ENCODE measurements around the gene HORMAD2. TPM values are rescaled to one million over a fixed set of nuclear protein-coding genes. Genes with fewer than 3 reads are reported as not detected.

HORMAD2 gene
- total RNA-seq, 1 donor from 2014 or later, result not detected

- no peak for DNase-seq (ENCODE audit: low spot score in 2 of 2)
- no peak overlapping the region for H3K4me3 ChIP-seq
- TF ChIP-seq, protein P1, sequence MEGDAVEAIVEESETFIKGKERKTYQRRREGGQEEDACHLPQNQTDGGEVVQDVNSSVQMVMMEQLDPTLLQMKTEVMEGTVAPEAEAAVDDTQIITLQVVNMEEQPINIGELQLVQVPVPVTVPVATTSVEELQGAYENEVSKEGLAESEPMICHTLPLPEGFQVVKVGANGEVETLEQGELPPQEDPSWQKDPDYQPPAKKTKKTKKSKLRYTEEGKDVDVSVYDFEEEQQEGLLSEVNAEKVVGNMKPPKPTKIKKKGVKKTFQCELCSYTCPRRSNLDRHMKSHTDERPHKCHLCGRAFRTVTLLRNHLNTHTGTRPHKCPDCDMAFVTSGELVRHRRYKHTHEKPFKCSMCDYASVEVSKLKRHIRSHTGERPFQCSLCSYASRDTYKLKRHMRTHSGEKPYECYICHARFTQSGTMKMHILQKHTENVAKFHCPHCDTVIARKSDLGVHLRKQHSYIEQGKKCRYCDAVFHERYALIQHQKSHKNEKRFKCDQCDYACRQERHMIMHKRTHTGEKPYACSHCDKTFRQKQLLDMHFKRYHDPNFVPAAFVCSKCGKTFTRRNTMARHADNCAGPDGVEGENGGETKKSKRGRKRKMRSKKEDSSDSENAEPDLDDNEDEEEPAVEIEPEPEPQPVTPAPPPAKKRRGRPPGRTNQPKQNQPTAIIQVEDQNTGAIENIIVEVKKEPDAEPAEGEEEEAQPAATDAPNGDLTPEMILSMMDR (IDR thresholded peaks at IDR 0.05), result no peak
- H3K36me3 ChIP-seq, result no peaks in the 10 kb centered on the region
- H3K4me1 ChIP-seq, result peaks cover 3 to 8% of the 10 kb centered on the region in 2 donors
- no peak overlapping the region for H3K27ac ChIP-seq
- no peaks in the 10 kb centered on the region for H3K27me3 ChIP-seq
- intact Hi-C loops (cut with DNase I), result no loop called here
- H3K9me3 ChIP-seq, result no peaks in the 10 kb centered on the region
Measured at GRCh38 chr22:30219668-30220278, 139.5 kb downstream of the HORMAD2 start.

DNA sequence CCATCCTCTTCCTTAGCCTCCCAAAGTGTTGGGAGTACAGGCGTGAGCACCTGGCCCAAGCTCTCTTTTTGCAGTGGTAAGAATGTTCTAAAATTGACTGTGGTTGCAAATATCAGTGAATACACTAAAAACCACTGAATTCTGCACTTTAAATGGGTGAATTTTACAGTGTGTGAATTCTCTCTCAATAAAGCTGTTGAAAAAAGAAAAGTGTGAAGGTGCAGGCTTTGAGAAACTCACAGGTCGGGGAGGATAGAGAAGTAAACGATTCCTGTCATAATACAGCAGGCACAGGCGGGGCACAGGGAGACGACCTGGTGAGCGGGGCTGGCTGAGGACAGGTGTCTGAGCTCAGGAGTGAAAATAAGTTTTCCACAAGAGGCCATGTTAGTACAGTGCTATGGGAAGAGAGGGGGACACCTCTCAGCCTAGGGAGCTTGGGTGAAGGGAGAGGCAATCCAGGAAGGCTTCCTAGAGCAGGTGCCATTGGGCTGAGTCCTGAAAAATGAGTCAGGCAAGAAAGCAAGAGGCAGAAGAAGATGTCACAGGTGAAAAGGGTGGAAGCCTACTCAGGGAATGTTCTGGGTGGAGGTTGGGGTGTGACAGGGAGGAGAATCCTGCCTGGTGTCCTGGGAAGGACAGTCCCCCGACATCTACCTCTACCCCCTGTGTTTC lies 140.2 kb downstream of the HORMAD2 start:
- Histone ChIP-seq H3K27ac (no peak overlapping the region), H3K4me3 (no peak overlapping the region), H3K9me3 (no peaks in the 10 kb centered on the region), H3K4me1 (peaks cover 3 to 8% of the 10 kb centered on the region in 2 donors), H3K27me3 (no peaks in the 10 kb centered on the region), H3K36me3 (no peaks in the 10 kb centered on the region)
- TF ChIP-seq, protein P1 (IDR thresholded peaks at IDR 0.05), result no peak
- intact Hi-C loops (cut with DNase I), result no loop called here
- no peak for DNase-seq (ENCODE audit: low spot score in 2 of 2)

DNA sequence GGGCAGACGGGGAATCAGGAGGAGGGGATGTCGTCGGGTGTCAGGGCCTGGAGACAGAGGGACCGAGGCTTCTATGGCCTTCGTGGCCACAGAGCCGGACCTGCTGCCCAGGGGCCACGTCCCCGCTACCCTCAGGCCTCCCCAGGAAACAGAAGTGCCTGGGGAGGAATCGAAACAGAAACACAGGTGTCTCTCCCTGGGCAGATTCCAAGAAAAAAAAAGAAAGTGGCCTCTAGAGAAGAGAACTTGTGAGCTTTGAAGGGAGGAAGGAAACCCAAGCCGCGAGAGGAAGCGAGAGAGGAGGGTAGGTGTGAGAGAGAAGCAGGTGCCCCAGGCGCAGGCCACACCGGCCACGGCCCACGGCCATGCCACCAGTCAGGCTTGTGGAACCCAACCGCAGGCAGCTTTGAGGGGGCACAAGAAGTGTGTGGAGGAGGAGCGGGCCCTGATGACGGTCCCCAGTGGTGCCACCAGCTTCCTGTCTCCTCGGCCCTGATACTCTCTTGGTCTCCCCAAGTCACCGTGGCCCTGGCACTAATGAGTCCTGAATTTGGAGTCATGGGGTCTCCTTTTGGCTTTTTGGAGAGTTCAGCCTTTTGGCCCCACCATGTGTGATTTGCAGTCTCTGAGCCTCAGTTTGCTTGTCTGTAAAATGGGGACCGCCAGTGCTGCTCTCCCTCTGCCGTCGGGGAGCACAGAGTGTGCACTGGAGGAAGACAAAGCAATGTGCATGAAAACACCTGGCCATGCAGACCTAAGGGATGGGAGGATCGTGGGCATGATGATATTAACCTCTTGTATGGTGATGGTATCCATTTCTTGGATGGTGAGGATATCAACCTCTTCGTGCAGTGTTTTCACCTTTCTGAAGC lies 141.1 kb downstream of the HORMAD2 start:
- no peak for DNase-seq (ENCODE audit: low spot score in 2 of 2)
- Histone ChIP-seq H3K4me1 (peaks cover 3 to 8% of the 10 kb centered on the region in 2 donors), H3K9me3 (no peaks in the 10 kb centered on the region), H3K27ac (no peak overlapping the region), H3K27me3 (no peaks in the 10 kb centered on the region), H3K4me3 (no peak overlapping the region), H3K36me3 (no peaks in the 10 kb centered on the region)
- intact Hi-C loops (cut with DNase I), result no loop called here
- TF ChIP-seq, protein P1 (IDR thresholded peaks at IDR 0.05), result no peak

DNA sequence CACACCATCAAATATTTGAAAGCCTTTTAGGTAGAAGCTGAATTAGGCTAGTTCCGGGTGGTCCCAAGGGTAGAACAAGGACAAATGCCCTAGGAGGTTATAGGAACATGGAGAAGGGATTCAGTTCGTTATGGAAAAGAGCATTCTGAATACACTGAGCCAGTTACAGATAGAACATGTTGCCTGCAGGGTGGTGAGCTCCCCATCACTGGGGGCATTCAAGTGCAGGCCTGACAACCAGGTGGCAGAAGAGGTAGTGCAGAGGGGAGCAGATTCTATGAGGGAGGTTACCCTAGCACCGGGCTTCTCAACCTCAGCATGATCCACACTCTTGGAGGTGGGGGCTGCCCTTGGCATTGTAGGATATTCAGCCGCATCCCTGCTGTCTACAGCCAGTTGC lies 142.1 kb downstream of the HORMAD2 start:
- TF ChIP-seq, protein P1 (IDR thresholded peaks at IDR 0.05), result no peak
- no peaks in the 10 kb centered on the region for H3K27me3 ChIP-seq
- DNase-seq (ENCODE audit: low spot score in 2 of 2), result no peak
- H3K36me3 ChIP-seq, result no peaks in the 10 kb centered on the region
- no peaks in the 10 kb centered on the region for H3K9me3 ChIP-seq
- H3K4me1 ChIP-seq, result peaks cover 2 to 7% of the 10 kb centered on the region in 2 donors
- intact Hi-C loops (cut with DNase I), result no loop called here
- H3K27ac ChIP-seq, result no peak overlapping the region
- H3K4me3 ChIP-seq, result no peak overlapping the region

DNA sequence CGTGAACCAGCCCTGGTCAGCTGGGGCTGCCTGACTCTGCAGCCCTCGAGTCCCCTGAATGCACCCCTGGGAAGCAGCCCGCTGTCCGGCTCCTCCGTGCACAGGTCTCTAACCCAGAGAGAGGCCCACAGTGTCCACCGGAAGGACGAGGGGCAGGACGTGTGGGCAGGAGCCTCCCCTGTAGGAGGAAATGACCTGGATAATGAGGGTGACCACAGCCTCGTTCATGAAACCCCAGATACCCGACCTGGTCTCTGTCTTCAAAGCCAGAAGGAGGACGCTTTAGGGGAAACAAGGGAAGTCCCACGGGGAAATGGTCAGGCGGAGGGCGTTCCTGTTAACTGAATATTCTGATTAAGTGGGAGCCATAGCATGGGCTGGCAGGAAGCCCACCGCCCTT lies 143.0 kb downstream of the HORMAD2 start:
- DNase-seq (ENCODE audit: low spot score in 2 of 2), result no peak
- TF ChIP-seq, protein P1 (IDR thresholded peaks at IDR 0.05), result no peak
- H3K27ac ChIP-seq, result no peak overlapping the region
- no peak overlapping the region for H3K4me3 ChIP-seq
- no peaks in the 10 kb centered on the region for H3K36me3 ChIP-seq
- H3K27me3 ChIP-seq, result no peaks in the 10 kb centered on the region
- intact Hi-C loops (cut with DNase I), result no loop called here
- peaks cover 0 to 1% of the 10 kb centered on the region in 2 donors for H3K4me1 ChIP-seq
- H3K9me3 ChIP-seq, result no peaks in the 10 kb centered on the region
